Testis (tissue), 2 donors: ENCODE data around the gene CYBA.

ENCODE experiments used
- CTCF ChIP-seq, 3 experiments: fragments of 450-650 bp in 2 of 3; fragments of 200-600 bp in 1 of 3; sonication (generic) in 1 of 3; IDR thresholded peaks; one replicate each; pipeline ENCODE4 v1.5.1; 2016 to 2019; ENCODE audit warnings: antibody characterized with exemption in 3 of 3, mild to moderate bottlenecking in 2 of 3, moderate library complexity in 1 of 3
- POLR2A ChIP-seq: fragments of 450-650 bp; IDR thresholded peaks from one replicate; pipeline ENCODE4 v1.6.1; 2017; ENCODE audit warnings: antibody characterized with exemption, mild to moderate bottlenecking, moderate library complexity

- TF ChIP-seq CTCF (IDR thresholded peaks at IDR 0.05) (no peak), POLR2A (no peak)
Measured at GRCh38 chr16:88680554-88681083, 29.8 kb upstream of the CYBA start.
